Heart left ventricle (tissue), 13 donors: ENCODE data around the gene HTRA3.

Experiments used
- POLR2A ChIP-seq, 2 donors: fragments of 450-650 bp; IDR thresholded peaks; one replicate each; pipeline ENCODE4 v1.6.1; 2017; ENCODE audit warnings: antibody characterized with exemption in 2 of 2, mild to moderate bottlenecking in 2 of 2, moderate library complexity in 2 of 2
- TF ChIP-seq, protein P1 (sequence below), 12 donors: fragments of 200-600 bp; sonication (generic) in 4 of 12; IDR thresholded peaks; one replicate each; pipeline versions ENCODE4 v1.5.0 to v1.8.0; 2018 to 2022; ENCODE audit warnings: antibody characterized with exemption in 12 of 12, mild to moderate bottlenecking in 5 of 12
- donor health status: ischemic (EF 13 %, LVEDD 7.1; RV severe dilation, severe dysfunction).
- donor health status: DM: no; HTN: yes; CAD: no.
- donor health status: DM: no; HTN: no; CAD: no.
- donor health status: ischemic (EF 25% LVEDD 6.9; RV normal size, moderate dysfunction).
- donor health status: ischemic (EF 25% LVEDD 5.7; RV mildly dilated, moderate dysfunction).
- donor health status: ischemic (EF 35%, LVEDD 5.7; RV mildly dilated, moderate dysfunction).
- donor health status: nonischemic (EF 11% LVEDD 7.7; RV severe dilation, severe dysfunction).
- donor health status: DM: yes; HTN: yes; CAD: no.
- donor health status: PGD.
- donor health status: ischemic (EF 29% LVEDD 5.4; RV normal size, mild dysfunction).
- donor health status: nonischemic (EF 23%, LVEDD 6.1; RV moderate dilation, normal function).

DNA sequence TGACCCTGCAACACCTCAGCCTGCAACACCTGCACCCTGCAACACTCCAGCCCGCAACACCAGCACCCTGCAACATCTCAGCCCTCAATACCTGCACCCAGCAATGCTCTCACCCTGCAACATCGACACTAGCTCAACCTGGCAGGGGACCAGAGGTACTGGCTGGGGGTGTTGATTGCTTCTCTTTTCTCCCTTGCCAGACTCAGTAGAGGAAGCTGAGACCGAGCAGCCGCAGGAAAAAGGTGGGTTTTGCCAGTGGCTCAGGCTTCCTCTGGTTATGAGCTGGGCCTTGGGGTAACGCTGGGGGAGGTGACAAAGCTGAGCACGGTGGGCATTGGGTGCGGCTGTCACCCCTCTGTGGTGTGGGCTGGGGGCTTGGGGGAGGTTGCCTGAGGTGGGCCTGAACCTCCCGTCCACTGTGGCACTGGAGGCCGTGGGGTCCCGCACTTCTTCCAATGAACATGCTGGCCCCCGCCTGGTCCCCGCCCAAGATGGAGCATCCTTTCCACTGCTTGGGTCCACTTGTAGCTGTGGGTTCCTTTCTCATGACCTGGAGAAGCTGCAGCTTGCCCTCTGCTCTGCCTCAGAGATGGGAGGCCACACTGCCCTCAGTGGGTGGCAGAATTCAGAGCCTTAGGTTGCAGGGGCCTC lies 44.5 kb upstream of the HTRA3 start:
- TF ChIP-seq, protein P1, sequence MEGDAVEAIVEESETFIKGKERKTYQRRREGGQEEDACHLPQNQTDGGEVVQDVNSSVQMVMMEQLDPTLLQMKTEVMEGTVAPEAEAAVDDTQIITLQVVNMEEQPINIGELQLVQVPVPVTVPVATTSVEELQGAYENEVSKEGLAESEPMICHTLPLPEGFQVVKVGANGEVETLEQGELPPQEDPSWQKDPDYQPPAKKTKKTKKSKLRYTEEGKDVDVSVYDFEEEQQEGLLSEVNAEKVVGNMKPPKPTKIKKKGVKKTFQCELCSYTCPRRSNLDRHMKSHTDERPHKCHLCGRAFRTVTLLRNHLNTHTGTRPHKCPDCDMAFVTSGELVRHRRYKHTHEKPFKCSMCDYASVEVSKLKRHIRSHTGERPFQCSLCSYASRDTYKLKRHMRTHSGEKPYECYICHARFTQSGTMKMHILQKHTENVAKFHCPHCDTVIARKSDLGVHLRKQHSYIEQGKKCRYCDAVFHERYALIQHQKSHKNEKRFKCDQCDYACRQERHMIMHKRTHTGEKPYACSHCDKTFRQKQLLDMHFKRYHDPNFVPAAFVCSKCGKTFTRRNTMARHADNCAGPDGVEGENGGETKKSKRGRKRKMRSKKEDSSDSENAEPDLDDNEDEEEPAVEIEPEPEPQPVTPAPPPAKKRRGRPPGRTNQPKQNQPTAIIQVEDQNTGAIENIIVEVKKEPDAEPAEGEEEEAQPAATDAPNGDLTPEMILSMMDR (IDR thresholded peaks at IDR 0.05) = no peak
- no peak for TF ChIP-seq POLR2A (IDR thresholded peaks at IDR 0.05)
